Stimulated activated CD4-positive, alpha-beta T cell treated with anti-CD3 and anti-CD28 coated beads, Interleukin-2, amount 100 ng/mL, for 24 hours (primary cell): Measurements from ENCODE around the gene EP300.
A peak's percentile ranks its signal among the peaks of the same experiment; 100 is the strongest.
"Not testable (repeated sequence)": the region's sequence is repeated elsewhere in the genome, so short reads cannot be mapped to it uniquely, and the experiment has no call there.

Experiments used
- DNase-seq, 2 donors: peaks; one replicate each; pipeline ENCODE4 v3.0.0-alpha.2; 2020

The EP300 gene

DNA sequence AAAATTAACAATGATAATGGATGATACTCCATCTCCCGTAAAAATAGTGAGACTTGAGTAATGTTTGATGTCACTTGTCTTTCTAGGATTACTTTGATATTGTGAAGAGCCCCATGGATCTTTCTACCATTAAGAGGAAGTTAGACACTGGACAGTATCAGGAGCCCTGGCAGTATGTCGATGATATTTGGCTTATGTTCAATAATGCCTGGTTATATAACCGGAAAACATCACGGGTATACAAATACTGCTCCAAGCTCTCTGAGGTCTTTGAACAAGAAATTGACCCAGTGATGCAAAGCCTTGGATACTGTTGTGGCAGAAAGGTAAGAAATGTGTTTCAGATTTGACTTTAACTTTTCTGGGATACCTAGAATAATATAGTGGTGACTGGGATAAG, 64.7 kb downstream of the EP300 start:
- no peak for DNase-seq

DNA sequence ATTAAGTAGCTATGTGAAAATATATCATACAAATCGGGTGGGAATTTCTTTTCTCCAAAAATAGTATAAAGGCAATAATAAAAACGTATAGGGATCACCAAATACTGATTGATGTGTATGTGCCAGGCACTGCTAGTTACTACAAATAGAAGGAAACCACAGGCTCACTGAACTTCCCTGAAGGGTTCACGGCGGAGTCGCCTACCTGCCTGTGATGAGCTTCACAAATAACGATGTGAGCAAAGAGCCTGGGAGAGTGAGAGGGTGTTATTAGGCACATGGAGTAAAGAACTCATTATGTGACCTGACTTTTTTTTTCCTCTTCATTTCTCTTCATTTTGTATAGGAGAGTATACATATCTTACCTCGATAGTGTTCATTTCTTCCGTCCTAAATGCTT, 76.8 kb downstream of the EP300 start:
- no peak for DNase-seq

DNA sequence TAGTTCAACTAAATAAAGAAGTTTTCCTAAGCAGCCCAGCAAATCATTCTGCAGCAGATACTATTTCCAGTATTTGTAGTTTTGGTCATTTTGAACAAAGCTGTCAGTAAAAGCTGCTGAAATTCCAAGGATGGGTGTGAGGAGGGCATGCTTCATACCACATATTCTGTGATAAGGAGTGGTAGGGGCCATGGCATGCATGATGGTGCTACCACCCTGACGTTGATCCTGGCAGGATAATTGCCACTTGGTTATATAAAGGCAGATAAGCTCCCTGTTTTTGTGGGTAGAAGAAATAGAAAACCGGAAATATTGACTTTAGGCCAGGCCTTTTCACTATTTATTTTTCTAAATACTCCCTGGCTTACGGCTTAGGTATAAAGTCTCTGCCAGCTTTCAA, 79.6 kb downstream of the EP300 start:
- DNase-seq, result no peak

- DNase-seq, result no peak
Measured at GRCh38 chr22:41175546-41175945, 83.2 kb downstream of the EP300 start.

DNA sequence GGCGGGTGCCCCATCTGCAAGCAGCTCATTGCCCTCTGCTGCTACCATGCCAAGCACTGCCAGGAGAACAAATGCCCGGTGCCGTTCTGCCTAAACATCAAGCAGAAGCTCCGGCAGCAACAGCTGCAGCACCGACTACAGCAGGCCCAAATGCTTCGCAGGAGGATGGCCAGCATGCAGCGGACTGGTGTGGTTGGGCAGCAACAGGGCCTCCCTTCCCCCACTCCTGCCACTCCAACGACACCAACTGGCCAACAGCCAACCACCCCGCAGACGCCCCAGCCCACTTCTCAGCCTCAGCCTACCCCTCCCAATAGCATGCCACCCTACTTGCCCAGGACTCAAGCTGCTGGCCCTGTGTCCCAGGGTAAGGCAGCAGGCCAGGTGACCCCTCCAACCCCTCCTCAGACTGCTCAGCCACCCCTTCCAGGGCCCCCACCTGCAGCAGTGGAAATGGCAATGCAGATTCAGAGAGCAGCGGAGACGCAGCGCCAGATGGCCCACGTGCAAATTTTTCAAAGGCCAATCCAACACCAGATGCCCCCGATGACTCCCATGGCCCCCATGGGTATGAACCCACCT, 84.7 kb downstream of the EP300 start:
- DNase-seq, result no peak

DNA sequence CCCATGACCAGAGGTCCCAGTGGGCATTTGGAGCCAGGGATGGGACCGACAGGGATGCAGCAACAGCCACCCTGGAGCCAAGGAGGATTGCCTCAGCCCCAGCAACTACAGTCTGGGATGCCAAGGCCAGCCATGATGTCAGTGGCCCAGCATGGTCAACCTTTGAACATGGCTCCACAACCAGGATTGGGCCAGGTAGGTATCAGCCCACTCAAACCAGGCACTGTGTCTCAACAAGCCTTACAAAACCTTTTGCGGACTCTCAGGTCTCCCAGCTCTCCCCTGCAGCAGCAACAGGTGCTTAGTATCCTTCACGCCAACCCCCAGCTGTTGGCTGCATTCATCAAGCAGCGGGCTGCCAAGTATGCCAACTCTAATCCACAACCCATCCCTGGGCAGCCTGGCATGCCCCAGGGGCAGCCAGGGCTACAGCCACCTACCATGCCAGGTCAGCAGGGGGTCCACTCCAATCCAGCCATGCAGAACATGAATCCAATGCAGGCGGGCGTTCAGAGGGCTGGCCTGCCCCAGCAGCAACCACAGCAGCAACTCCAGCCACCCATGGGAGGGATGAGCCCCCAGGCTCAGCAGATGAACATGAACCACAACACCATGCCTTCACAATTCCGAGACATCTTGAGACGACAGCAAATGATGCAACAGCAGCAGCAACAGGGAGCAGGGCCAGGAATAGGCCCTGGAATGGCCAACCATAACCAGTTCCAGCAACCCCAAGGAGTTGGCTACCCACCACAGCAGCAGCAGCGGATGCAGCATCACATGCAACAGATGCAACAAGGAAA, 85.4 kb downstream of the EP300 start:
- no peak for DNase-seq

DNA sequence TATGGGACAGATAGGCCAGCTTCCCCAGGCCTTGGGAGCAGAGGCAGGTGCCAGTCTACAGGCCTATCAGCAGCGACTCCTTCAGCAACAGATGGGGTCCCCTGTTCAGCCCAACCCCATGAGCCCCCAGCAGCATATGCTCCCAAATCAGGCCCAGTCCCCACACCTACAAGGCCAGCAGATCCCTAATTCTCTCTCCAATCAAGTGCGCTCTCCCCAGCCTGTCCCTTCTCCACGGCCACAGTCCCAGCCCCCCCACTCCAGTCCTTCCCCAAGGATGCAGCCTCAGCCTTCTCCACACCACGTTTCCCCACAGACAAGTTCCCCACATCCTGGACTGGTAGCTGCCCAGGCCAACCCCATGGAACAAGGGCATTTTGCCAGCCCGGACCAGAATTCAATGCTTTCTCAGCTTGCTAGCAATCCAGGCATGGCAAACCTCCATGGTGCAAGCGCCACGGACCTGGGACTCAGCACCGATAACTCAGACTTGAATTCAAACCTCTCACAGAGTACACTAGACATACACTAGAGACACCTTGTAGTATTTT, 86.1 kb downstream of the EP300 start:
- DNase-seq, result no peak

DNA sequence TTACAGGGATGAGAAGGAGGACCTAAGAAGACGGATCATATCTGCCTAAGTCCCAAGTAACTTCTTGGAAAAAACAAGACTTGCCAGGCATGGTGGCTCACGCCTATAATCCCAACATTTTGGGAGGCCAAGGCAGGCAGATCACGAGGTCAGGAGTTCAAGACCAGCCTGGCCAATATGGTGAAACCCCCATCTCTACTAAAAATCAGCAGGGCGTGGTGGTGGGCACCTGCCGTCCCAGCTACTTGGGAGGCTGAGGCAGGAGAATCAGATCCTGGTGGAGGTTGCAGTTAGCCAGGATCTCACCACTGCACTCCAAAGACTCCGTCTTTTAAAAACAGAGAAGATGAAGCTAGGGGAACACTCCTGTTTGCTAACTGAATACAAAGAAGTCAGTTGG, 88.0 kb downstream of the EP300 start:
- DNase-seq, result not testable (repeated sequence)

DNA sequence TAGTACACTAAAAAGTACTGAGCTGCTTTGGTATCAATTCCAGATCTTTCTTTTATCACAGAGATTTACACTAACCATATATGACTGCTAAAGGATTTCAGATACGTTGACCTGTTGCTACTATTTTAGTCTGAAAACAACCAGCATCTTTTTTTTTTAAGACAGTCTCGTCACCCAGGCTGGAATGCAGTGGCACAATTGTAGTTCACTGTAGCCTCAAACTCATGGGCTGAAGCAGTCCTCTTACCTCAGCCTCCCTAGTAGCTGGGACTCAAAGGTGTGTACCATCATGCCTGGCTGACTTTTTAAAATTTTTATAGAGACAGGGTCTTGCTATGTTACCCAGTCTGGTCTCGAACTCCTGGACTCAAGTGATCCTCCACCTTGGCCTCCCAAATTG, 88.5 kb downstream of the EP300 start:
- DNase-seq, result no peak

DNA sequence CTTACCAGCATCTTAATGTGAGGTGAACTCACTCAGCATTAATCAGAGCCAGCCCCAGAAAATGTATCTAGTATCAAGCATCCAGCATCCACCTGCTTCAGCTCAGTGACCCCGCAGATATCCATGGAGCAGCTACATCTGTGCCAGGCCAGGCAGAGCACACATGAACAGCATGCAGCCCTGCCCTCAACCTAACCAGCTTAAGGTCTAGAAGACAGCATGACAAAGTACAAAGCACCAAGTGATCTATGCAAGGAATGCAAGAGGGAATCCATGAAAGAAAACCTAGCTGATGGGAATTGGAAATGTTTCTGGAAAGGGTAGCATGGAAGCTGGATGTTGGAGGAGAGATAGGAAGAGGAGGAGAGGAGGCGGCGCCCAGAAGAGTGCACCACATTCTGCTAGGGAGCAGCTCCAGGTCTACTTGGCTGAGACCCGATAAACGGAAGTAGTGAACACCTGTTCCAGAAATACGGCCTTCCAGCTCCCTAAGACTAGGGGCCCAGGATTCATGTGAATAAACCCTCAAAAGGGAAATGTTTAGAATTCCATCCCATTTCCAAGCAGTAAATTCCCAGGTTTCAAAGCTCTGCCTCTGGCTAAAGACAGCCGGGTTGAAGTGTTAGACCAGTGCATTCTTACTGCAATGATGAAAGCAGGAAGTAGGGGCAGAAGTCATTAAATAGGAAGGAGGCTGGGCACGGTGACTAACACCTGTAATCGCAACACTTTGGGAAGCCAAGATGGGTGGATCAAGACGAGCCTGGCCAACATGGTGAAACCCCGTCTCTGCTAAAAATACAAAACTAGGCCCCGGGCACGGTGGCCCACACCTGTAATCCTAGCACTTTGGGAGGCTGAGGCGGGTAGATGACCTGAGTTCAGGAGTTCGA, 89.2 kb downstream of the EP300 start:
- DNase-seq, result no peak

DNA sequence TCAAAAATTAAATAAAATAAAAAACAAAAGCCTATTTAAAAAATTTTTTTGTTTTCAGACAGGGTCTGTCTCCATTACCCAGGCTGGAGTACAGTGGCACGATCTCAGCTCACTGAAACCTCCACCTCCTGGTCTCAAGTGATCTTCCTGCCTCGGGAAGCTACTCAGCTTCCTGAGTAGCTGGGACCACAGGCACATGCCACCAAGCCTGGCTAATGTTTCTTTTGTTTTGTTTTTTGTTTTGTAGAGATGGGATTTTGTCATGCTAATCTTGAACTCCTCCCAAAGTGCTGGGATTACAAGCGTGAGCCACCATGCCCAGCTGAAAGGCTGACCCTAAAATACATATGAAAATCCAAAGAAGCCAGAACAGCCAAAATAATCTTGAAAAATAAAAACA, 92.3 kb downstream of the EP300 start:
- no peak for DNase-seq

- no peak for DNase-seq
Measured at GRCh38 chr22:41191467-41191866, 99.1 kb downstream of the EP300 start.

DNA sequence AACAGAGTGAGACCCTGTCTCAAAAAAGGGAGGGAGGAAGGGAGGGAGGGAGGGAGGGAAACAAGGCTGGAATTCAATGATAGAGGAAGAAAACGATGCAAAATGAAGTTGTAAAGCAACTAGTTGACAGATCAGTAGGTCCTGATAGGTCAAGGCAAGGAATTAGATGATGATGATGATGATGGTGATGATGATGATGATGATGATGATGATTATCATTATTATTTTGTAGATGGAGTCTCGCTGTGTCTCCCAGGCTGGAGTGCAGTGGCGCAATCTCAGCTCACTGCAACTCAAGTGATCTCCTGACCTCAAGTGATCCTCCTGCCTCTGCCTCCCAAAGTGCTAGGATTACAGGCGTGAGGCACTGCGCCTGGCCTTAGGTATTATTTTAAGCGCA, 101.4 kb downstream of the EP300 start:
- DNase-seq, result no peak

DNA sequence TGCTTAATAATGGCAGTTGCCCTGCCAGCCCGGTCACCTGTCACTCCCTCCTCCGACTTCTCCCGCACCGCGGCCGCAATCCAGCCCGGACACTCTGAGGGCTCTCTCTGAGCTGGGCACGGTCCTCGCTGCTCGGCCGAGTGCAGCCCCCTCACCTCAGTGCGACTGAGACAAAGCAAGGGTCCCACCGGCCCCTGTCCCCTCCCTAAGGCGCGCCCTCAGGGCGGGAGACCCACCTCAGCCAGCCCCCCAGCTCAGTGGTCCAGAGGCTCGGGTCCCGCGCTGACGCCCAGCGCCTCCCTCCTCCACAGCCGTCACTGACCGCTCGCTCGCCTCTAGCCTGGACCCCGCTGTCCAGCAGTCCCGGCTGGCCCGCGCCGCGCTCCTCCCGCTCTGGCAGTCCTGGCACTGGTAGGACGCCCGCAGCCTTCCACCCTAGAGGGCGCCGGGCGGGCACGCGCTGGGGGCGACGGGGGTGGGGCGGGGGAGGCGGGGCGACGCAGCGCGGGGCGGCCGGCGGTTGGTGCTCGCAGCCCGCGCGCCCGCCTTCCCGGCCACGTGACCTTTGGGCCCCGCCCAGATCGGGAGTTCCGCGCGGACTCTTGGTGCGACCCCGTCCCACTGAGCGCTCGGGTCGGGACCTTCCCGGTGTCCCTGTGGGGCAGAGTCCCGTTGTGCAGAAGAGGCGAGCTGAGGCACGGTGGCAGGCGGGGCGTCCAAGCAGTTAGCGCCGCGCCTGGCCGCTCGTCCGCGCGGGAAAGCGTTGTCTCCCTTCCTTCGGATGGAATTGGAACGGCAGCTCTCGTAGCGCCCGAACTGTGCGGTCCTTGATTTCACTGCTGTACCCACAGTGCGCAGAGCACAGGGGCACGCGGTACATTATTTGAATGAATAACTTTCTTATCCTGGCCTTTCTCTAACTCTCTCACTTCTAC, 104.9 kb downstream of the EP300 start:
- DNase-seq, result peak; percentile 89

GRCh38 chr22:41198027-41198580, 105.7 kb downstream of the EP300 start:
- DNase-seq, result peak; percentile 69 to 70

- DNase-seq, result no peak
Measured at GRCh38 chr22:41201141-41201540, 108.7 kb downstream of the EP300 start.

GRCh38 chr22:41203118-41203517, 110.7 kb downstream of the EP300 start:
- no peak for DNase-seq

DNA sequence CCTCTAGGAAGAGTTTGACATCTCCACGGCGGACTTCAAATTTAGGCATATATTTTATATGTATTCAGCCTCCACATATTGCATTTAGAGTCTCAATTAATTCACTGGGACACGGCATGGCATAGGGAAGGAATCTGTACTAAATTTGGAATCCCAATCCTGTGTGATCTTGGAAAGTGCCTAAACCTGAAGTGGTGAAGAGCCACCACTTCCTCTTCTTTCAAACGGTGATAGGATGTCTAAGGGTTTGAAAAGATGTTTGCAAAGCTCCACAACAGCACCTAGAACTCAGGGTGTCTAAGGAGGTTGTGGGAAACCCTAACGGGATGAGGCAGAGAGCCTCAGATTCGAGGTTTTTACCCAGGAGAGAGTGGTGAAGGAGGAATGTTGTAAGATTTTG, 111.7 kb downstream of the EP300 start:
- no peak for DNase-seq

GRCh38 chr22:41204992-41205900, 112.9 kb downstream of the EP300 start, which contains the start of gene L3MBTL2:
L3MBTL2 (plus strand) TSS chr22:41205312; CDS start chr22:41205363, 51 bp downstream.
- DNase-seq, result peak; percentile 99

GRCh38 chr22:41206719-41207118, 114.3 kb downstream of the EP300 start:
- no peak for DNase-seq

- no peak for DNase-seq
Measured at GRCh38 chr22:41215409-41215808, 123.0 kb downstream of the EP300 start.
